ENCODE results near the gene TRIM41. TPM values are rescaled to one million over a fixed set of nuclear protein-coding genes. Genes with fewer than 3 reads are reported as not detected.

TRIM41 gene
- total and polyA plus RNA-seq, 9 of the 15 experiments (the other 6 are each of a cell fraction or from before 2014, with no cell fraction given) = 1.8 to 47.6 (median 20.9) TPM

- no peak for TF ChIP-seq ZNF79 (CRISPR knock-in tag; IDR thresholded peaks at IDR 0.05; ENCODE audit: low read depth)
- no peak for TF ChIP-seq ERF (CRISPR knock-in tag; IDR thresholded peaks at IDR 0.05)
- TF ChIP-seq BRD9 (IDR thresholded peaks at IDR 0.05; ENCODE audit: low read depth, partially characterized antibody) = peak; percentile 94
- TF ChIP-seq ZNF212 (CRISPR knock-in tag; IDR thresholded peaks at IDR 0.05) = no peak
- TF ChIP-seq MAFG (tag; conservative IDR thresholded peaks at IDR 0.05) = no peak
- TF ChIP-seq PHF21A (IDR thresholded peaks at IDR 0.05; ENCODE audit: borderline replicate concordance, low read depth) = no peak
- peak in 1 of 2 experiments; percentile 83; a peak in 1 of 4 replicates for TF ChIP-seq SRF (CRISPR knock-in tag; IDR thresholded peaks at IDR 0.05)
- no peak for TF ChIP-seq ZNF311 (CRISPR knock-in tag; IDR thresholded peaks at IDR 0.05)
- no peak for TF ChIP-seq MEF2D (tag; conservative IDR thresholded peaks at IDR 0.05; ENCODE audit: low read depth)
- no peak; the same call in 1 of the 2 replicates for TF ChIP-seq ETV1 (tag; conservative IDR thresholded peaks at IDR 0.05; ENCODE audit: low read depth)
- no peak for TF ChIP-seq ZNF184 (CRISPR knock-in tag; IDR thresholded peaks at IDR 0.05)
- TF ChIP-seq, protein P1, sequence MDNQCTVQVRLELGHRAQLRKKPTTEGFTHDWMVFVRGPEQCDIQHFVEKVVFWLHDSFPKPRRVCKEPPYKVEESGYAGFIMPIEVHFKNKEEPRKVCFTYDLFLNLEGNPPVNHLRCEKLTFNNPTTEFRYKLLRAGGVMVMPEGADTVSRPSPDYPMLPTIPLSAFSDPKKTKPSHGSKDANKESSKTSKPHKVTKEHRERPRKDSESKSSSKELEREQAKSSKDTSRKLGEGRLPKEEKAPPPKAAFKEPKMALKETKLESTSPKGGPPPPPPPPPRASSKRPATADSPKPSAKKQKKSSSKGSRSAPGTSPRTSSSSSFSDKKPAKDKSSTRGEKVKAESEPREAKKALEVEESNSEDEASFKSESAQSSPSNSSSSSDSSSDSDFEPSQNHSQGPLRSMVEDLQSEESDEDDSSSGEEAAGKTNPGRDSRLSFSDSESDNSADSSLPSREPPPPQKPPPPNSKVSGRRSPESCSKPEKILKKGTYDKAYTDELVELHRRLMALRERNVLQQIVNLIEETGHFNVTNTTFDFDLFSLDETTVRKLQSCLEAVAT (IDR thresholded peaks at IDR 0.05) = peak in 1 of 2 experiments; percentile 61; a peak in 1 of 4 replicates
- no peak for TF ChIP-seq ZNF274 (IDR thresholded peaks at IDR 0.05; ENCODE audit: borderline replicate concordance, low read depth, low read length)
- peak; percentile 92; the same call in 1 of the 2 replicates for TF ChIP-seq BRD4 (IDR thresholded peaks at IDR 0.05)
- TF ChIP-seq SIRT6 (IDR thresholded peaks at IDR 0.05; ENCODE audit: low read depth, low read length) = no peak
- no peak for TF ChIP-seq CHCHD3 (CRISPR knock-in tag; IDR thresholded peaks at IDR 0.05)
- no peak for TF ChIP-seq ZNF507 (tag; conservative IDR thresholded peaks at IDR 0.05)
- peak; percentile 12; the same call in 1 of the 2 replicates for TF ChIP-seq SMARCA5 (IDR thresholded peaks at IDR 0.05)
- TF ChIP-seq CREM (IDR thresholded peaks at IDR 0.05; ENCODE audit: low read depth) = peak; percentile 11; the same call in 1 of the 2 replicates
- TF ChIP-seq ZBTB33 (CRISPR knock-in tag; IDR thresholded peaks at IDR 0.05) = 0 out of 2 replicates have a peak, but pooled peaks have one; percentile 1
- TF ChIP-seq U2AF1 (optimal IDR thresholded peaks at IDR 0.05; ENCODE audit: low read depth, low read length) = no peak
- no peak for TF ChIP-seq ZNF354B (CRISPR knock-in tag; IDR thresholded peaks at IDR 0.05)
- TF ChIP-seq SIN3A (IDR thresholded peaks at IDR 0.05; ENCODE audit: borderline replicate concordance in 2 of 2, control insufficient read depth in 1 of 2, low read depth in 2 of 2, low read length in 2 of 2) = 0 out of 4 replicates have a peak, but pooled peaks of 1 of the 2 experiments have one; percentile 23
- no peak for TF ChIP-seq ZC3H11A (IDR thresholded peaks at IDR 0.05; ENCODE audit: low read depth, low read length)
- peak; percentile 26 for TF ChIP-seq RBM39 (optimal IDR thresholded peaks at IDR 0.05; ENCODE audit: low read depth, low read length)
- TF ChIP-seq U2AF2 (optimal IDR thresholded peaks at IDR 0.05; ENCODE audit: low read depth, low read length) = no peak
- TF ChIP-seq IRF9 (tag; IDR thresholded peaks at IDR 0.05) = no peak
Measured at GRCh38 chr5:181188700-181189362, 34.2 kb upstream of the TRIM41 start (continued).

Data from K562 (cell line).